ENCODE results near the gene IDH2. TPM values are rescaled to one million over a fixed set of nuclear protein-coding genes. Genes with fewer than 3 reads are reported as not detected.
A peak's percentile ranks its signal among the peaks of the same experiment; 100 is the strongest.

IDH2 gene
- polyA plus RNA-seq, 1 donor (not counting 4 experiments of a cell fraction or from before 2014, with no cell fraction given) = 27.9 TPM

- Histone ChIP-seq H3K9ac (ENCODE audit: control insufficient read depth, extremely low read depth, insufficient read depth, low read length) (no peak overlapping the region), H2AFZ (ENCODE audit: control insufficient read depth, low read length) (no peak overlapping the region), H3K36me3 (ENCODE audit: control insufficient read depth in 2 of 2, extremely low read depth in 1 of 2, insufficient read depth in 2 of 2, low read length in 2 of 2) (peaks cover 4 to 6% of the 10 kb centered on the region in 2 experiments), H3K9me1 (ENCODE audit: control insufficient read depth, extremely low read depth, insufficient read depth, low read length) (peaks cover 4% of the 10 kb centered on the region), H3K4me2 (ENCODE audit: control insufficient read depth, extremely low read depth, insufficient read depth, low read depth, low read length) (no peak overlapping the region), H3K4me3 (ENCODE audit: control insufficient read depth in 2 of 3, extremely low read depth in 1 of 3, insufficient read depth in 2 of 3, low read depth in 1 of 3, low read length in 3 of 3) (no peak overlapping the region), H3K27me3 (ENCODE audit: control insufficient read depth, extremely low read depth, insufficient read depth, low read length) (no peaks in the 10 kb centered on the region), H3K27ac (ENCODE audit: control insufficient read depth, insufficient read depth, low read length) (no peak overlapping the region), H4K20me1 (ENCODE audit: control insufficient read depth, extremely low read depth, insufficient read depth, low read length) (no peaks in the 10 kb centered on the region), H3K4me1 (ENCODE audit: control insufficient read depth, extremely low read depth, insufficient read depth, low read length) (peaks cover 31% of the 10 kb centered on the region), H3K9me3 (ENCODE audit: control insufficient read depth, low read depth, low read length) (no peaks in the 10 kb centered on the region), H3K79me2 (ENCODE audit: control insufficient read depth, insufficient read depth, low read length) (peaks cover 18% of the 10 kb centered on the region)
- dilution Hi-C loops (cut with MboI; ENCODE audit: extremely low pct_ligation_motif_present, low sequenced_read_pairs) = no loop called here
- no peak for TF ChIP-seq CTCF (optimal IDR thresholded peaks at IDR 0.05 in 1 of 3, IDR thresholded peaks at IDR 0.05 in 1 of 3, conservative IDR thresholded peaks at IDR 0.05 in 1 of 3; ENCODE audit: extremely low read depth in 1 of 3, insufficient read depth in 2 of 3, low read length in 3 of 3)
- no peak for TF ChIP-seq EZH2 (IDR thresholded peaks at IDR 0.05; ENCODE audit: low read length)
- DNase-seq (ENCODE audit: low read depth, low spot score) = no peak
- FAIRE-seq = no peak
Measured at GRCh38 chr15:90042356-90042755, 59.9 kb downstream of the IDH2 start.

GRCh38 chr15:90040618-90041017 is 61.6 kb downstream of the IDH2 start:
- no peak for DNase-seq (ENCODE audit: low read depth, low spot score)
- peaks cover 4% of the 10 kb centered on the region for H3K9me1 ChIP-seq (ENCODE audit: control insufficient read depth, extremely low read depth, insufficient read depth, low read length)
- peak overlapping the region; percentile 9 for H3K4me2 ChIP-seq (ENCODE audit: control insufficient read depth, extremely low read depth, insufficient read depth, low read depth, low read length)
- H3K27ac ChIP-seq (ENCODE audit: control insufficient read depth, insufficient read depth, low read length) = no peak overlapping the region
- H2AFZ ChIP-seq (ENCODE audit: control insufficient read depth, low read length) = no peak overlapping the region
- TF ChIP-seq CTCF (optimal IDR thresholded peaks at IDR 0.05 in 1 of 3, IDR thresholded peaks at IDR 0.05 in 1 of 3, conservative IDR thresholded peaks at IDR 0.05 in 1 of 3; ENCODE audit: extremely low read depth in 1 of 3, insufficient read depth in 2 of 3, low read length in 3 of 3) = no peak
- no peak for TF ChIP-seq EZH2 (IDR thresholded peaks at IDR 0.05; ENCODE audit: low read length)
- peaks cover 20% of the 10 kb centered on the region for H3K4me1 ChIP-seq (ENCODE audit: control insufficient read depth, extremely low read depth, insufficient read depth, low read length)
- no peak for FAIRE-seq
- dilution Hi-C loops (cut with MboI; ENCODE audit: extremely low pct_ligation_motif_present, low sequenced_read_pairs) = no loop called here
- no peak overlapping the region for H3K4me3 ChIP-seq (ENCODE audit: control insufficient read depth in 2 of 3, extremely low read depth in 1 of 3, insufficient read depth in 2 of 3, low read depth in 1 of 3, low read length in 3 of 3)
- H3K79me2 ChIP-seq (ENCODE audit: control insufficient read depth, insufficient read depth, low read length) = peaks cover 21% of the 10 kb centered on the region
- no peaks in the 10 kb centered on the region for H3K27me3 ChIP-seq (ENCODE audit: control insufficient read depth, extremely low read depth, insufficient read depth, low read length)
- H4K20me1 ChIP-seq (ENCODE audit: control insufficient read depth, extremely low read depth, insufficient read depth, low read length) = no peaks in the 10 kb centered on the region
- no peak overlapping the region for H3K9ac ChIP-seq (ENCODE audit: control insufficient read depth, extremely low read depth, insufficient read depth, low read length)
- no peaks in the 10 kb centered on the region for H3K9me3 ChIP-seq (ENCODE audit: control insufficient read depth, low read depth, low read length)
- H3K36me3 ChIP-seq (ENCODE audit: control insufficient read depth in 2 of 2, extremely low read depth in 1 of 2, insufficient read depth in 2 of 2, low read length in 2 of 2) = peaks cover 6% of the 10 kb centered on the region in 2 experiments
